Panc1 (cell line): ENCODE data around the gene ASXL3.

ENCODE experiments used
- POLR2AphosphoS5 ChIP-seq: IDR thresholded peaks from 2 replicates; pipeline ENCODE4 v1.6.1; 2012; ENCODE audit warnings: mild to moderate bottlenecking, low read depth, low read length, moderate library complexity
- REST ChIP-seq, 2 experiments: IDR thresholded peaks; 2 replicates each; pipeline ENCODE4 v1.6.1; 2011 to 2012; ENCODE audit warnings: low read depth in 2 of 2, control low read depth in 1 of 2, low read length in 1 of 2, mild to moderate bottlenecking in 1 of 2, moderate library complexity in 1 of 2; ENCODE audit not compliant: insufficient read depth in 1 of 2
- SIN3A ChIP-seq: IDR thresholded peaks from 2 replicates; pipeline ENCODE4 v1.6.1; 2012; ENCODE audit warnings: low read depth, mild to moderate bottlenecking, low read length, moderate library complexity, borderline replicate concordance; ENCODE audit not compliant: insufficient read depth
- TF ChIP-seq, protein P1 (sequence below): fragments of 450-650 bp; IDR thresholded peaks from 2 replicates; pipeline ENCODE4 v1.5.1; 2017; ENCODE audit warnings: mild to moderate bottlenecking

DNA sequence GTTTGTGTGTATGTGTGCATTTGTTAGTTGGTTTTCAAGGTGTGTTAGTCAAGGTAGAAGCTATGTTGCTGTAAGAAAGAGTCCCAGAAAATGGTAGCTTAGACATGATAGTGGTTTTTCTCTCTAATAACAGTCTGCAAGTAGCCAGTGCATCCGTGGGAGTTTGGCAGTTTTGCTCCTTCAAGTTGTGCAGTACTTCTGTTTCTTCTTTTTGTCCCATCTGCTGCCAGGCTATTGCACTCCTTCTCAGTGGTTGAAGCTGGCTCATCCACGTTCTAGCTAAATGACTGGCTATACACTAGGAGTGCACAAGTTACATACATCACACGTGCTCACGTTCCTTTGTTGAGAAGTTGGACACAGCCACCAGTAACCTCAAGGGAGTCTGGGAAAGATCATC lies 134.7 kb downstream of the ASXL3 start:
- TF ChIP-seq, protein P1, sequence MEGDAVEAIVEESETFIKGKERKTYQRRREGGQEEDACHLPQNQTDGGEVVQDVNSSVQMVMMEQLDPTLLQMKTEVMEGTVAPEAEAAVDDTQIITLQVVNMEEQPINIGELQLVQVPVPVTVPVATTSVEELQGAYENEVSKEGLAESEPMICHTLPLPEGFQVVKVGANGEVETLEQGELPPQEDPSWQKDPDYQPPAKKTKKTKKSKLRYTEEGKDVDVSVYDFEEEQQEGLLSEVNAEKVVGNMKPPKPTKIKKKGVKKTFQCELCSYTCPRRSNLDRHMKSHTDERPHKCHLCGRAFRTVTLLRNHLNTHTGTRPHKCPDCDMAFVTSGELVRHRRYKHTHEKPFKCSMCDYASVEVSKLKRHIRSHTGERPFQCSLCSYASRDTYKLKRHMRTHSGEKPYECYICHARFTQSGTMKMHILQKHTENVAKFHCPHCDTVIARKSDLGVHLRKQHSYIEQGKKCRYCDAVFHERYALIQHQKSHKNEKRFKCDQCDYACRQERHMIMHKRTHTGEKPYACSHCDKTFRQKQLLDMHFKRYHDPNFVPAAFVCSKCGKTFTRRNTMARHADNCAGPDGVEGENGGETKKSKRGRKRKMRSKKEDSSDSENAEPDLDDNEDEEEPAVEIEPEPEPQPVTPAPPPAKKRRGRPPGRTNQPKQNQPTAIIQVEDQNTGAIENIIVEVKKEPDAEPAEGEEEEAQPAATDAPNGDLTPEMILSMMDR = no peak
- TF ChIP-seq REST (IDR thresholded peaks at IDR 0.05; ENCODE audit: insufficient read depth in 1 of 2, low read depth in 2 of 2, low read length in 1 of 2) (no peak), POLR2AphosphoS5 (no peak), SIN3A (no peak)
